ENCODE results near the gene ZNF699.
"Not testable (repeated sequence)": the region's sequence is repeated elsewhere in the genome, so short reads cannot be mapped to it uniquely, and the experiment has no call there.

Gene ZNF699

DNA sequence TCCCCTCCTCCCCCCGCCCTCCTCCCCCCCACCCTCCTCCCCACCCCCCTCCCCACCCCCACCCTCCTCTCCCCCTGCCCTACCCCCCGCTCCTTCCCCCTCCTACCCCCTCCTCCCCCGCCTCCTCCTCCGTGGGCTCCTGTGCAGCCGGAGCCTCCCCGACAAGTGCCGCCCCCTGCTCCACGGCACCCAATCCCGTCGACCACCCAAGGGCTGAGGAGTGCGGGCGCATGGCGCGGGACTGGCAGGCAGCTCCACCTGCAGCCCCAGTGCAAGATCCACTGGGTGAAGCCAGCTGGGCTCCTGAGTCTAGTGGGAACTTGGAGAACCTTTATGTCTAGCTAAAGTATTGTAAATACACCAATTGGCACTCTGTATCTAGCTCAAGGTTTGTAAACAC is 12.1 kb upstream of the ZNF699 start:
- in situ Hi-C loops (cut with MboI; ENCODE audit: low sequenced_read_pairs), result loop anchor here (25.0 kb wide), 1 partner anchor 466 kb away; no protein-coding TSS in a partner anchor
- H3K27me3 ChIP-seq (ENCODE audit: low read depth); H3K4me3 ChIP-seq; H3K4me1 ChIP-seq; DNase-seq (ENCODE audit: low spot score in 2 of 2); H3K36me3 ChIP-seq (replicated peaks); H3K9me3 ChIP-seq: not testable (repeated sequence)

DNA sequence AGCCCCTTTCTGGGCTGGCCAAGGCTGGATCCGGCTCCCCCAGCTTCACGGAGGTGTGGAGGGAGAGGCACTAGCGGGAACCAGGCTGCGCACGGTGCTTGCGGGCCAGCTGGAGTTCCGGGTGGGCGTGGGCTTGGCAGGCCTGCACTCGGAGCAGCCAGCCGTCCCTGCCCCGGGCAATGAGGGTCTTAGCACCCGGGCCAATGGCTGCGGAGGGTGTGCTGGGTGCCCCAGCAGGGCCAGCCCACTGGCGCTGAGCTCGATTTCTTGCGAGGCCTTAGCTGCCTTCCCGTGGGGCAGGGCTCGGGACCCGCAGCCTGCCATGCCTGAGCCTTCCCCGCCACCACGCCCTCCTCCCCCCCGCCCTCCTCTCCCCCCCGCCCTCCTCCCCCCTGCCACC is 11.7 kb upstream of the ZNF699 start:
- H3K9me3 ChIP-seq, result peaks cover 8% of the 10 kb centered on the region
- no peak for DNase-seq (ENCODE audit: low spot score in 2 of 2)
- no peak overlapping the region for H3K4me3 ChIP-seq
- no peaks in the 10 kb centered on the region for H3K27me3 ChIP-seq (ENCODE audit: low read depth)
- peaks cover 3% of the 10 kb centered on the region; the same call in 1 of the 2 replicates for H3K4me1 ChIP-seq
- in situ Hi-C loops (cut with MboI; ENCODE audit: low sequenced_read_pairs), result loop anchor here (25.0 kb wide), 1 partner anchor 466 kb away; no protein-coding TSS in a partner anchor
- no peaks in the 10 kb centered on the region for H3K36me3 ChIP-seq (replicated peaks)

DNA sequence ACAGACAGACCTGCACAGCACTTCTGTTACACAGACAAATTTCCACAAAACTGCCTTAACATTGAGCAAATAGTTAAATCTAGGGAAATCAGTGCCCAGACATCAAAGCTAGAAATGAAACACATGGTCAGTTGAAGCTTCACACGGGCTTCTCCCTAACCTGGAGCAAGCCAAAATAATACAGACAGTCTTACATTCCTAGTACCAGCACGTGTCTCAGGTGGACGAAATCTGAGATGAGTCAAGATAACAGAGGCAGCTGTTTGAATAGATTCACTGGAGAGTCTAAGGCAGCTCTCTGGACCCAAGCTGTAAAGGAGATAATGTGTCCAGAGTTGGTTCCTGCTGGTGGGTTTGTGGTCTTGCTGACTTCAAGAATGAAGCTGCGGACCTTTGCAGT is 4.1 kb upstream of the ZNF699 start:
- no peak for DNase-seq (ENCODE audit: low spot score in 2 of 2)

DNA sequence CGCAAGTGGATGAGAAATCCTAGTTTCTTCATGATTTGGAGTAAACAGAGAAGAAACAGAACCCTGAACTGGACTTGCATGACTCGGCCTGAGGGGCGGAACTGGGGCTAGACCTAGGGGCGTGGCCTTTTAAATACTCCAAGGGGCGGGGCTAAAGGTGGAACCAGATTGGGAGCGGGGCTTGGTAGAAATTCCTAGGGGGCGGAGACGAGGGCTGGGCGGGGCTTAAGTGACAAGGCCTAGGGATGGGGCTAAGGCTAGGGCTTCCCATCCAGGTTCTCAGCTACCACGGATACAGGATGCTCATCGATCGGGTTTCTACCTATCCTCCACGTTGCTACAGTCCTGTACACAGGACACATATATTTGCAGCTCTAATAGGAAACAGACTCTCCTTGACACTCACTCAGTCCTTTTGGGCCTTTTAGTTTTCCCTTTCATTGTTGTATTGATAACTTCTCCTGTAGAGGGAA is 372 bp upstream of the ZNF699 start:
- no peaks in the 10 kb centered on the region for H3K4me1 ChIP-seq
- in situ Hi-C loops (cut with MboI; ENCODE audit: low sequenced_read_pairs), result loop anchor here (25.0 kb wide), 1 partner anchor 477 kb away; no protein-coding TSS in a partner anchor
- DNase-seq (ENCODE audit: low spot score in 2 of 2), result peak; percentile 74 to 97

More for the DNA sequence above, 4.1 kb upstream of the ZNF699 start:
- no peak overlapping the region for H3K4me3 ChIP-seq
- in situ Hi-C loops (cut with MboI; ENCODE audit: low sequenced_read_pairs), result loop anchor here (25.0 kb wide), 1 partner anchor 474 kb away; no protein-coding TSS in a partner anchor
- H3K4me1 ChIP-seq, result no peaks in the 10 kb centered on the region
- 0 out of 2 replicates have a peak, but pooled peaks cover 3% of the 10 kb centered on the region for H3K36me3 ChIP-seq (replicated peaks)
- H3K27me3 ChIP-seq (ENCODE audit: low read depth), result no peaks in the 10 kb centered on the region
- H3K9me3 ChIP-seq, result no peaks in the 10 kb centered on the region

DNA sequence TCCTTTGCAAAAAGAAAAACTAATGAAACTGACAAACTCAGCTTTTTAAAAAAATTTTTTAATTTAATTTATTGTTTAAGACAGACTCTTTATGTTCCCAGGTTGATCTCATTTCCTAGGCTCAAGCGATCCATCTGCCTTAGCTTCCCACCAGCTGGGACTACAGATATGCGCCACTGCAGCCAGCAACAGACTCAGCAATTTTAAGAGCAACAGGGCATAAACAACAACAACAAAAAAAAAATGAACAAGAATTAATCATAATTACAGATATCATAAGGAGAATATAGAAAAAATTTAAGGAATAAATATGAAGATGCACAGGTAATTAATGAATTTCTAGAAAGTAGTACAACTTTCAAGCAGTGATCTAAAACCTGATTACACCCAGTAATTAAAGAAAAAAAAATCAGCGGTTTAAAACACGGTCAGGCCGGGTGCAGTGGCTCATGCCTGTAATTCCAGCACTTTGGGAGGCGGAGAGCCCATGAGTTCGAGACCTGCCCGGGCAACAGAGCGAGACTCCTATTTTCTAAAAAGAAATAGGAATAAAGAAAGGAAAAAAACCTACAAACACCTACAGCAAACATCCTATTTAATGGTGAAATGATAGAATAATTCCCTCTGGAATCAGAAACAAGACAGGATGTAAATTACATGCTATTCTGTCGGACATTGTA is 1.4 kb downstream of the ZNF699 start:
- H3K27me3 ChIP-seq (ENCODE audit: low read depth), result no peaks in the 10 kb centered on the region
- no peak for DNase-seq (ENCODE audit: low spot score in 2 of 2)
- H3K4me1 ChIP-seq, result no peaks in the 10 kb centered on the region
- in situ Hi-C loops (cut with MboI; ENCODE audit: low sequenced_read_pairs), result loop anchor here (25.0 kb wide), 1 partner anchor 479 kb away; no protein-coding TSS in a partner anchor
- H3K9me3 ChIP-seq, result no peaks in the 10 kb centered on the region
- peak overlapping the region; percentile 82 for H3K4me3 ChIP-seq
- 0 out of 2 replicates have a peak, but pooled peaks cover 3% of the 10 kb centered on the region for H3K36me3 ChIP-seq (replicated peaks)

More for the DNA sequence above, 372 bp upstream of the ZNF699 start:
- Histone ChIP-seq H3K9me3 (no peaks in the 10 kb centered on the region), H3K27me3 (ENCODE audit: low read depth) (no peaks in the 10 kb centered on the region), H3K36me3 (replicated peaks) (0 out of 2 replicates have a peak, but pooled peaks cover 3% of the 10 kb centered on the region), H3K4me3 (peak overlapping the region; percentile 82)

DNA sequence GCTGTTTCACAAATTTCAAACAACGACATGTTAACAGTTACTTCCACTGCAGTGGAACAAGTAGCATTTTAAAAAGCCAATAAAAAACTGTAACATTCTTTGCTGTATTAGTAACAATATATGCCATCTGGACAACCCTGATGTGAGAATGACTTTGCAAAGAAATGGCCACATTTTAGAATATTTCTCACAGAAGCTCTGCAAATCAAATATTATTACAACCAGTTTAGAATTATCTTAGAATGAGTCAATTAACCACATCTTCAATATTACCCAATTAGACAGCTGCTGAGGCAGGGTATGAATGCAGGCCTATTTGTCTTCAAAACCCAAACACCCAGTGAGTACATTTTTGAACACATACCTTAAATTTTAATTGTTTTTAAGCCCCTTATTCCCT is 3.2 kb downstream of the ZNF699 start:
- no peaks in the 10 kb centered on the region for H3K27me3 ChIP-seq (ENCODE audit: low read depth)
- in situ Hi-C loops (cut with MboI; ENCODE audit: low sequenced_read_pairs), result loop anchor here (25.0 kb wide), 1 partner anchor 481 kb away; no protein-coding TSS in a partner anchor
- no peak overlapping the region for H3K4me3 ChIP-seq

DNA sequence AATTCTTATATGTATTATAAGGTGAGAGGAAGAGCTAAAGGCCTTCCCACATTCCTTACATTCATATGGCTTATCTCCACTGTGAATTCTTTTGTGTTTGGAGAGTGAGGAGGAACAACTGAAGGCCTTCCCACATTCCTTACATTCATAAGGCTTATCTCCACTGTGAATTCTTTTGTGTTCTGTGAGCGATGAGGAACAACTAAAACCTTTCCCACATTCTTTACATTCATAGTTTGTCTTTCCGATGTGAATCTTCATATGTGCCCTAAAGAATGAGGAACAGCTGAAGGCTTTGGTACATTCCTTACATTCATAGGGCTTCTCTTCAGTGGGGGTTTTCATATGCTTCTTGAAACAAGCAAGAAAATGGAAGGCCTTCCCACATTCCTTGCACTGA is 13.3 kb downstream of the ZNF699 start:
- Histone ChIP-seq H3K4me1 (no peaks in the 10 kb centered on the region), H3K4me3 (no peak overlapping the region), H3K36me3 (replicated peaks) (peaks cover 28% of the 10 kb centered on the region), H3K9me3 (peaks cover 17% of the 10 kb centered on the region), H3K27me3 (ENCODE audit: low read depth) (no peaks in the 10 kb centered on the region)
- in situ Hi-C loops (cut with MboI; ENCODE audit: low sequenced_read_pairs), result no loop called here
- DNase-seq (ENCODE audit: low spot score in 2 of 2), result no peak

More for the DNA sequence above, 3.2 kb downstream of the ZNF699 start:
- no peaks in the 10 kb centered on the region for H3K9me3 ChIP-seq
- DNase-seq (ENCODE audit: low spot score in 2 of 2), result no peak
- peaks cover 3% of the 10 kb centered on the region; the same call in 1 of the 2 replicates for H3K36me3 ChIP-seq (replicated peaks)
- H3K4me1 ChIP-seq, result no peaks in the 10 kb centered on the region

DNA sequence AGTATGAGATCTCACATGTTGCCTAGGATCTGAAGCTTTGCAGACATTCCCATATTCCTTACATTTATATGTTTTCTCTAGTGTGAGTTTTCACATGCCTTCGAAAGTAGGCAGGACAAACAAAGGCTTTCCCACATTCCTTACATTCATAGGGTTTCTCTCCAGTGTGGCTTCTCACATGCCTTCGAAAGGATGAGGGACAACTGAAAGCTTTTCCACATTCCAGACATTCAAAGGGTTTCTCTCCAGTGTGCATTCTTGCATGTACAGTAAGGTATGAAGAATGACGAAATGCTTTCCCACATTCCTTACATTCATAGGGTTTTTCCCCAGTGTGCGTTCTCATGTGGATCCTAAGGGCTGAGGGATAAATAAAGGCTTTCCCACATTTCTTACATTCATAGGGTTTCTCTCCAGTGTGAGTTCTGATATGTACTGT is 14.2 kb downstream of the ZNF699 start:
- Histone ChIP-seq H3K4me1 (no peaks in the 10 kb centered on the region), H3K27me3 (ENCODE audit: low read depth) (no peaks in the 10 kb centered on the region), H3K36me3 (replicated peaks) (peaks cover 22% of the 10 kb centered on the region), H3K4me3 (no peak overlapping the region), H3K9me3 (peaks cover 17% of the 10 kb centered on the region)
- in situ Hi-C loops (cut with MboI; ENCODE audit: low sequenced_read_pairs), result no loop called here
- DNase-seq (ENCODE audit: low spot score in 2 of 2), result no peak

DNA sequence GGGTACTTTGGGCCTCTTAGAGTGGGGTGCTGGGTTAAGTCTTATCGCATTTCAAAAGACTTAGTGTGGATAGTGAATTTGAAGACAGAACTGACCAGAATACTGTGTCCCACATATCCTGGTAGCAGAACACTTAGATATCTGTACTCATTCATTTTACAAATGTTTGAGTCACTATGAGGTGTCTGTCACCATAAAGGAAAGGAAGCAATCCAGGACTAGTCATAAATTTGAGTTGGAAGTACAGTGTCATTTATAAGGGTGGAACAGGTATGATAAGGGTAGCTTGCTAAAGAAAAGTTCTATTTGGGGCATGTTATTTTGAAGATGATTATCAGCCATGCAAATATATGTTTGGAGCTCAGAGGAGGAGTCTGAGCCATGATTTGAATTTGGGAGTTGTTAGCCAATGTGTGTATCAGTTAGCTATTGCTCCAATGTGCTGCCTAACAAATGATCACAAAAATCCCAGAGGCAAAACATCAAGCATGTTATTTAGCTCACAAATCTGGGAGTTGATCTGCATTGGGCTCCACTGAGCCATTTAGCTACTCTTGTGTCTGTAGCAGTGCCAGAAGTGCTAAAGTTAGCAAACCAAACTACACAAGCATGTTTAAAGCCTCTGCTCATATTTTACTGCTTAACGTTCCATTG is 20.3 kb downstream of the ZNF699 start:
- no peaks in the 10 kb centered on the region for H3K27me3 ChIP-seq (ENCODE audit: low read depth)
- DNase-seq (ENCODE audit: low spot score in 2 of 2), result no peak
- no peaks in the 10 kb centered on the region for H3K4me1 ChIP-seq
- in situ Hi-C loops (cut with MboI; ENCODE audit: low sequenced_read_pairs), result no loop called here
- no peaks in the 10 kb centered on the region for H3K36me3 ChIP-seq (replicated peaks)
- peaks cover 5% of the 10 kb centered on the region for H3K9me3 ChIP-seq
- no peak overlapping the region for H3K4me3 ChIP-seq

DNA sequence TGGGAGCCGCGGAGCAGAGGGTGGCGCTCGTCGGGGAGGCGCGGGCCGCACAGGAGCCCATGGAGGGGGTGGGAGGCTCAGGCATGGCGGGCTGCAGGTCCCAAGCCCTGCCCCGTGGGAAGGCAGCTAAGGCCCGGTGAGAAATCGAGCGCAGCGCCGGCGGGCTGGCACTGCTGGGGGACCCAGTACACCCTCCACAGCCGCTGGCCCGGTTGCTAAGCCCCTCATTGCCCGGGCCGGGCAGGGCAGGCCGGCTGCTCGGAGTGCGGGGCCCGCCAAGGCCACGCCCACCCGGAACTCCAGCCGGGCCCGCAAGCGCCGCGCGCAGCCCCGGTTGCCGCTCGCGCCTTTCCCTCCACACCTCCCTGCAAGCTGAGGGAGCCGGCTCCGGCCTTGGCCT is 26.2 kb downstream of the ZNF699 start:
- H3K27me3 ChIP-seq (ENCODE audit: low read depth); H3K9me3 ChIP-seq; H3K36me3 ChIP-seq (replicated peaks); DNase-seq (ENCODE audit: low spot score in 2 of 2); H3K4me1 ChIP-seq; in situ Hi-C loops (cut with MboI; ENCODE audit: low sequenced_read_pairs); H3K4me3 ChIP-seq: not testable (repeated sequence)

DNA sequence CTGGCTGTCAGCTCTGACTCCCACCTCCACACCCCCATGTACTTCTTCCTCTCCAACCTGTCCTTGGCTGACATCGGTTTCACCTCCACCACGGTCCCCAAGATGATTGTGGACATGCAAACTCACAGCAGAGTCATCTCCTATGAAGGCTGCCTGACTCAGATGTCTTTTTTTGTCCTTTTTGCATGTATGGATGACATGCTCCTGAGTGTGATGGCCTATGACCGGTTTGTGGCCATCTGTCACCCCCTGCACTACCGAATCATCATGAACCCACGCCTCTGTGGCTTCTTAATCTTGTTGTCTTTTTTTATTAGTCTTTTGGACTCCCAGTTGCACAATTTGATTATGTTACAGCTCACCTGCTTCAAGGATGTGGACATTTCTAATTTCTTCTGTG is 58.4 kb downstream of the ZNF699 start:
- no peaks in the 10 kb centered on the region for H3K9me3 ChIP-seq
- DNase-seq (ENCODE audit: low spot score in 2 of 2), result no peak
- H3K27me3 ChIP-seq (ENCODE audit: low read depth), result no peaks in the 10 kb centered on the region
- in situ Hi-C loops (cut with MboI; ENCODE audit: low sequenced_read_pairs), result no loop called here
- no peak overlapping the region for H3K4me3 ChIP-seq
- H3K4me1 ChIP-seq, result no peaks in the 10 kb centered on the region
- no peaks in the 10 kb centered on the region for H3K36me3 ChIP-seq (replicated peaks)

DNA sequence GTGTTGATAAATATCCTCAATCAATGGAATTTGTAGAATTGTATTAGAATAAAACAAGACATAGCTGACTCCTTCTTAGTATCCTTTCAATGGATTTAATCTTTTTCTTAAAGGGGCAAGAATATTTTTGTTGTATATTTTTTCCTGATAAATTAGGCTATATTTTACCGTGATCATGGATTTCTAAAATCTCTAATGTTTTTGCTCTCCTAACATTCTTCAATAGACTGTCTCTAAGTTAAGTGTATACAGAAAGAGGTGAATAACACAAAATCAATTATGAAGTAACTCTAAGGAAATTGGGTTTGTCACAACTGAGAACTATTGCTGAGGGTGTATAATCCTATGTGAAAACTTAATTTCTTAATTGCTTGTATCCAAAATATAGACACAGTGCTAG is 59.0 kb downstream of the ZNF699 start, which contains the start of gene OR7E24:
OR7E24 (plus strand) TSS at position 301 of the 400 bp plus-strand sequence. CDS start 114 bp downstream, outside the sequence.
- Histone ChIP-seq H3K27me3 (ENCODE audit: low read depth) (no peaks in the 10 kb centered on the region), H3K4me1 (no peaks in the 10 kb centered on the region), H3K36me3 (replicated peaks) (no peaks in the 10 kb centered on the region), H3K9me3 (no peaks in the 10 kb centered on the region), H3K4me3 (no peak within 1 kb of the TSS)
- no peak for DNase-seq (ENCODE audit: low spot score in 2 of 2)
- in situ Hi-C loops (cut with MboI; ENCODE audit: low sequenced_read_pairs), result no loop called here

All from HAP-1 (cell line).